Right atrium auricular region (tissue), 2 donors: ENCODE data around the gene ADORA1. TPM values are rescaled to one million over a fixed set of nuclear protein-coding genes. Genes with fewer than 3 reads are reported as not detected.

Experiments used
- DNase-seq: peaks from one replicate; pipeline ENCODE4 v3.0.0-alpha.2; 2019; ENCODE audit warnings: low spot score
- H3K27ac ChIP-seq, 2 donors: fragments of 200-600 bp; sonication (generic); 1 replicate in 1 of 2; 2 replicates in 1 of 2; pipeline ENCODE4 v1.5.1; 2016 to 2019
- H3K27me3 ChIP-seq, 2 donors: fragments of 200-600 bp; sonication (generic); one replicate each; pipeline versions ENCODE4 v1.5.1 to v1.6.0; 2017 to 2019
- H3K36me3 ChIP-seq: fragments of 200-600 bp; sonication (generic); one replicate; pipeline ENCODE4 v1.5.1; 2016
- H3K4me1 ChIP-seq, 2 donors: fragments of 200-600 bp; sonication (generic); one replicate each; pipeline versions ENCODE4 v1.5.1 to v1.6.0; 2017 to 2019
- H3K4me3 ChIP-seq, 2 donors: fragments of 200-600 bp; sonication (generic); 1 replicate in 1 of 2; 2 replicates in 1 of 2; pipeline ENCODE4 v1.5.1; 2017 to 2019; ENCODE audit warnings: mild to moderate bottlenecking in 1 of 2, moderate library complexity in 1 of 2
- H3K9me3 ChIP-seq, 2 donors: fragments of 200-600 bp; sonication (generic); one replicate each; pipeline ENCODE4 v1.5.1; 2019
- total RNA-seq, 2 donors: library from RNA; depleted of rRNA; stranded (reverse); fragments of >200 nt; gene quantifications; one replicate each; pipeline ENCODE4 v1.1.0, GENCODE V29; 2016
- TF ChIP-seq, protein P1 (sequence below), 2 donors: fragments of 200-600 bp; sonication (generic); IDR thresholded peaks; one replicate each; pipeline ENCODE4 v1.5.1; 2019; ENCODE audit warnings: antibody characterized with exemption in 2 of 2

The ADORA1 gene
- total RNA-seq, 2 donors from 2014 or later = 9.4 to 15.1 TPM

DNA sequence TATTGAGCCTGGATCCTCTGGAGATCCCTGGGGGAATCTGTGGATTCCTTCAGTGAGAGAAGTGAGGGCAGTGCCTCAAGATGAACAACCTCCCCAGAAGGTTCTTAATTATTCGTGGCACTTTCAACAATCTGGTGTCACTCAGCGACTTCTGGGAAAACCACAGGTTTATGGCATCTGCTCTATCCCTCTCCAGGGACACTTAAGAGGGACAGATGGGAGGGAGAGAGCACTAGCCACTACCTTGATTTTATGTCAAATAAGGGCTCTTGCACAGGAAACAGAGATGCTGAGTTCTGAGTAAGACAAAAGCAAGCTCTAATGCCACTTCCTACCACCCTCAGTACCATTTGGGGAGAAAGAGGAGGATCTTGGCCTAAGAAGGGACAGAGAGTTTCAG, 80.2 kb downstream of the ADORA1 start:
- Histone ChIP-seq H3K36me3 (no peaks in the 10 kb centered on the region), H3K27ac (no peak overlapping the region), H3K4me1 (peaks cover 0 to 5% of the 10 kb centered on the region in 2 donors), H3K27me3 (no peaks in the 10 kb centered on the region), H3K4me3 (no peak overlapping the region), H3K9me3 (no peaks in the 10 kb centered on the region)
- TF ChIP-seq, protein P1, sequence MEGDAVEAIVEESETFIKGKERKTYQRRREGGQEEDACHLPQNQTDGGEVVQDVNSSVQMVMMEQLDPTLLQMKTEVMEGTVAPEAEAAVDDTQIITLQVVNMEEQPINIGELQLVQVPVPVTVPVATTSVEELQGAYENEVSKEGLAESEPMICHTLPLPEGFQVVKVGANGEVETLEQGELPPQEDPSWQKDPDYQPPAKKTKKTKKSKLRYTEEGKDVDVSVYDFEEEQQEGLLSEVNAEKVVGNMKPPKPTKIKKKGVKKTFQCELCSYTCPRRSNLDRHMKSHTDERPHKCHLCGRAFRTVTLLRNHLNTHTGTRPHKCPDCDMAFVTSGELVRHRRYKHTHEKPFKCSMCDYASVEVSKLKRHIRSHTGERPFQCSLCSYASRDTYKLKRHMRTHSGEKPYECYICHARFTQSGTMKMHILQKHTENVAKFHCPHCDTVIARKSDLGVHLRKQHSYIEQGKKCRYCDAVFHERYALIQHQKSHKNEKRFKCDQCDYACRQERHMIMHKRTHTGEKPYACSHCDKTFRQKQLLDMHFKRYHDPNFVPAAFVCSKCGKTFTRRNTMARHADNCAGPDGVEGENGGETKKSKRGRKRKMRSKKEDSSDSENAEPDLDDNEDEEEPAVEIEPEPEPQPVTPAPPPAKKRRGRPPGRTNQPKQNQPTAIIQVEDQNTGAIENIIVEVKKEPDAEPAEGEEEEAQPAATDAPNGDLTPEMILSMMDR (IDR thresholded peaks at IDR 0.05) = no peak
- no peak for DNase-seq

DNA sequence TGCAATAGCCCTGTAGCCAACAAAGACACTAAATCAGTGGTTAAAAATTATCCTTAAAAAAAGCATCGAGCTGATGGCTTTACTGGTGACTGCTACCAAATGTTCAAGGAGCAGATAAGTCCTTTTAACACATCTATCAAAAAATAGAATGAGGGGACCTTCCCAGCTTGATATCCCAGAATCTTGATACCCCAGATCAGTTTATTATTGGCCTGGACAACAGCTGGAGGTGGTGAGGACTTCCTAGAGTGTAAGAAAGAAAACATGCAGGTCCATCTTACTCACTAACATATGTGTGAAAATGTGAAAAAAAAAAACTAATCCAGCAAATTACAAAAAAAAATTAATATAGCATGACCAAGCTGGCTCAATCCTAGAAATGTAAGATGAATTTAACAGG, 80.7 kb downstream of the ADORA1 start:
- no peaks in the 10 kb centered on the region for H3K36me3 ChIP-seq

DNA sequence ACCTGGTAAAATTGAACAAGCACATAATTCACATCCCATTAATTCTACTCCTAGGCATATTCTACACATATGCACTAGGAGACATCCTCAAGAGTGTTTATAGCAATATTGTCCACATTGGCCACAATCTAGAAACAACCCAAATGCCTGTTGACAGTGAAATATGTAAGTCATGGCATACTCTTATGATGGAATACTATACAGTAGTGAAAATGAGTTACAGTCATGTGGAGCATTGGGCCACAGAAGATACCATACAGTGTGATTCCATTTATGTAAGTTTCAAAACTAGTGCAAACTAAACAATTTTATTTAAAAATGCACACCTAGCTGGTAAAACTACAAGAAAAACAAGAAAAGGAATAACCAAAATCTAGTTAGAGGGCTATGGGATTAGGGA, 82.8 kb downstream of the ADORA1 start:
- no peaks in the 10 kb centered on the region for H3K36me3 ChIP-seq
- no peaks in the 10 kb centered on the region for H3K9me3 ChIP-seq
- TF ChIP-seq, protein P1 (IDR thresholded peaks at IDR 0.05) = no peak
- H3K4me3 ChIP-seq = no peak overlapping the region
- H3K27ac ChIP-seq = no peak overlapping the region
- no peak for DNase-seq
- no peaks in the 10 kb centered on the region for H3K4me1 ChIP-seq
- H3K27me3 ChIP-seq = no peaks in the 10 kb centered on the region

More for the DNA sequence above, 80.7 kb downstream of the ADORA1 start:
- Histone ChIP-seq H3K9me3 (no peaks in the 10 kb centered on the region), H3K4me3 (no peak overlapping the region), H3K27me3 (no peaks in the 10 kb centered on the region), H3K27ac (no peak overlapping the region), H3K4me1 (peaks cover 0 to 1% of the 10 kb centered on the region in 2 donors)
- TF ChIP-seq, protein P1 (IDR thresholded peaks at IDR 0.05) = no peak
- DNase-seq = no peak

- no peaks in the 10 kb centered on the region for H3K4me1 ChIP-seq
- H3K27me3 ChIP-seq = no peaks in the 10 kb centered on the region
- DNase-seq = no peak
- H3K27ac ChIP-seq = no peak overlapping the region
- no peaks in the 10 kb centered on the region for H3K36me3 ChIP-seq
- H3K9me3 ChIP-seq = no peaks in the 10 kb centered on the region
- H3K4me3 ChIP-seq = no peak overlapping the region
- TF ChIP-seq, protein P1 (IDR thresholded peaks at IDR 0.05) = no peak
Measured at GRCh38 chr1:203210988-203211387, 83.5 kb downstream of the ADORA1 start.

- TF ChIP-seq, protein P1 (IDR thresholded peaks at IDR 0.05) = no peak
- no peaks in the 10 kb centered on the region for H3K4me1 ChIP-seq
- no peak overlapping the region for H3K4me3 ChIP-seq
- DNase-seq = no peak
- H3K27me3 ChIP-seq = no peaks in the 10 kb centered on the region
- H3K9me3 ChIP-seq = no peaks in the 10 kb centered on the region
- no peak overlapping the region for H3K27ac ChIP-seq
- no peaks in the 10 kb centered on the region for H3K36me3 ChIP-seq
Measured at GRCh38 chr1:203211812-203212211, 84.3 kb downstream of the ADORA1 start.

DNA sequence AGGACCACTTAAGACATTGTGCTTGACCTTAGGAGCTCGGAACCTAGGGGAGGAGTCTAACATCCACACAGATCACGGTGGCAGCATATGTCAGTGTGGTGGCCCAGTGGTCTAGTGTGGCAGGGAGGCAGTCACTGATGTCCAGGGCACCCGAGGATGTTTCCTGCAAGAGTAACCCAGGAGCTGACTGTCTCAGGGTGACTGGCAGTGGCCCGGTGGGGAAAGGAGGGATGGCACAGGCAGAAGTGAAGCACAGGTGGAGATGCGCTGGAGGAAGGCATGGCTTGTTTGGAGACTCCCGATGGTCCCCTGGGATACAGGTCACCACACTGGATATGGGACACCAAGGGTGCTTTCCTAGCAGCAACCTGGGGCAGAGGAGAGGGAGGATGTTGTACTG, 85.6 kb downstream of the ADORA1 start:
- H3K27me3 ChIP-seq = no peaks in the 10 kb centered on the region
- no peaks in the 10 kb centered on the region for H3K4me1 ChIP-seq
- no peak overlapping the region for H3K27ac ChIP-seq
- TF ChIP-seq, protein P1 (IDR thresholded peaks at IDR 0.05) = no peak
- H3K9me3 ChIP-seq = no peaks in the 10 kb centered on the region
- no peak for DNase-seq
- no peaks in the 10 kb centered on the region for H3K36me3 ChIP-seq
- H3K4me3 ChIP-seq = no peak overlapping the region
